GM23248 (cell line): ENCODE measurements around the gene CDX1. TPM values are rescaled to one million over a fixed set of nuclear protein-coding genes. Genes with fewer than 3 reads are reported as not detected.

Source experiments
- DNase-seq: peaks from one replicate; pipeline ENCODE4 v3.0.0-alpha.2; 2015
- H2AFZ ChIP-seq: fragments of 200-600 bp; sonication (generic); 2 replicates; pipeline ENCODE4 v1.6.1; 2016; ENCODE audit warnings: antibody characterized with exemption
- H3F3A ChIP-seq: fragments of 200-600 bp; sonication (generic); 2 replicates; pipeline ENCODE4 v1.6.1; 2016; ENCODE audit warnings: mild to moderate bottlenecking, antibody characterized with exemption, mixed run types; ENCODE audit not compliant: insufficient read depth
- H3K27ac ChIP-seq: fragments of 200-600 bp; sonication (generic); 2 replicates; pipeline ENCODE4 v1.5.1; 2016; ENCODE audit warnings: mild to moderate bottlenecking
- H3K27me3 ChIP-seq: fragments of 200-600 bp; sonication (generic); replicated peaks from 2 replicates; pipeline ENCODE4 v1.6.1; 2016; ENCODE audit warnings: mild to moderate bottlenecking; ENCODE audit not compliant: insufficient read depth
- H3K36me3 ChIP-seq: fragments of 200-600 bp; sonication (generic); 2 replicates; pipeline ENCODE4 v1.6.1; 2016; ENCODE audit warnings: low read depth, mild to moderate bottlenecking
- H3K4me1 ChIP-seq: fragments of 200-600 bp; sonication (generic); 2 replicates; pipeline ENCODE4 v1.6.1; 2016; ENCODE audit warnings: mild to moderate bottlenecking; ENCODE audit not compliant: insufficient read depth
- H3K4me2 ChIP-seq: fragments of 200-600 bp; sonication (generic); one replicate; pipeline ENCODE4 v1.6.1; 2016; ENCODE audit warnings: mild to moderate bottlenecking; ENCODE audit not compliant: unreplicated experiment
- H3K4me3 ChIP-seq: fragments of 200-600 bp; sonication (generic); 2 replicates; pipeline ENCODE4 v1.5.1; 2016; ENCODE audit warnings: mild to moderate bottlenecking
- H3K79me2 ChIP-seq: fragments of 200-600 bp; sonication (generic); 2 replicates; pipeline ENCODE4 v1.6.1; 2016; ENCODE audit warnings: mild to moderate bottlenecking; ENCODE audit not compliant: insufficient read depth
- H3K9ac ChIP-seq: fragments of 200-600 bp; sonication (generic); 2 replicates; pipeline ENCODE4 v1.6.1; 2016; ENCODE audit warnings: mild to moderate bottlenecking
- H3K9me2 ChIP-seq: fragments of 200-600 bp; sonication (generic); 2 replicates; pipeline ENCODE4 v1.6.1; 2016; ENCODE audit warnings: mixed run types, mild to moderate bottlenecking, moderate library complexity; ENCODE audit not compliant: insufficient read depth
- H3K9me3 ChIP-seq: fragments of 200-600 bp; sonication (generic); one replicate; pipeline ENCODE4 v1.6.1; 2017; ENCODE audit warnings: low read depth
- H4K20me1 ChIP-seq: fragments of 200-600 bp; sonication (generic); 2 replicates; pipeline ENCODE4 v1.6.0; 2016; ENCODE audit not compliant: insufficient read depth
- EZH2 ChIP-seq: fragments of 200-600 bp; sonication (generic); IDR thresholded peaks from 2 replicates; pipeline ENCODE4 v1.6.1; 2018; ENCODE audit warnings: antibody characterized with exemption, mild to moderate bottlenecking; ENCODE audit not compliant: insufficient read depth, poor library complexity, severe bottlenecking
- EZH2phosphoT487 ChIP-seq: fragments of 200-600 bp; sonication (generic); IDR thresholded peaks from 2 replicates; pipeline ENCODE4 v1.6.1; 2018; ENCODE audit warnings: antibody characterized with exemption, moderate library complexity, mild to moderate bottlenecking, low read depth; ENCODE audit not compliant: insufficient read depth
- WGBS, 2 experiments: methylation state at CpG; one replicate each; pipeline ENCODE4 v1.1.6; 2015 to 2017; ENCODE audit warnings: low lambda C conversion rate in 2 of 2, low coverage in 1 of 2; ENCODE audit errors: missing lambda C conversion rate in 2 of 2; 5-methylcytosine and 5-hydroxymethylcytosine counted together
- in situ Hi-C: fragments of 300-500 bp; cut with MboI; formaldehyde crosslinking; loops from 2 replicates; pipeline ENCODE4 v1.15.0; 2020
- polyA plus RNA-seq: library from polyadenylated mRNA; unstranded; fragments of >200 nt; fragmentation: Nextera tagmentation; extraction: Ambion mirVana; gene quantifications from 2 replicates; pipeline ENCODE4 v1.2.1, GENCODE V29; 2016
- total RNA-seq: library from RNA; depleted of rRNA; stranded (reverse); fragments of >200 nt; shearing (Covaris generic); gene quantifications from 2 replicates; pipeline ENCODE4 v1.2.3, GENCODE V29; 2014

CDX1 gene
- total and polyA plus RNA-seq, 2 experiments from 2014 or later = not detected

DNA sequence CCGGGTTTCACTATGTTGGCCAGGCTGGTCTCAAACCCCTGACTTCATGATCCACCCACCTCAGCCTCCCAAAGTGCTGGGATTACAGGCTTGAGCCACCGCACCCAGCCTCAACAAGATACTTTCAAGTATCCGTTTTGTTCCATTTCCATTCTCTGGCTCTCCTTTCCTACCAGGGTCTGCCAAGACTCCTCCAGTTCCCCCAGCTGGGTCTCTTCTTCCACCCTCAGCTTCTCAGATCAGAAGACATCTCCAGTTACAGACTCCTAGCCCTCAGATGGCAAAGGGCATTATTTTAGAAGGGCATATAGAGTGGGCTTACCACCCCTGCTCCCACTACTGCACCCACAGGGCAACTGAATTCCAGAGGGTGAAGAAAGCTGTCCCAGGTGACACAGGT, 9.4 kb upstream of the CDX1 start:
- DNase-seq = no peak
- H4K20me1 ChIP-seq = peaks cover 3% of the 10 kb centered on the region; the same call in 1 of the 2 replicates
- peaks cover 33% of the 10 kb centered on the region for H3K79me2 ChIP-seq
- no peak for TF ChIP-seq EZH2
- no peak for TF ChIP-seq EZH2phosphoT487
- H2AFZ ChIP-seq = no peak overlapping the region
- no peaks in the 10 kb centered on the region for H3K27me3 ChIP-seq
- H3K4me1 ChIP-seq = peaks cover 61% of the 10 kb centered on the region
- 49 to 54% methylated on average over 3 of the region's 3 CpGs for WGBS, 2 experiments
- H3K9me3 ChIP-seq = no peaks in the 10 kb centered on the region
- no peak overlapping the region for H3K4me3 ChIP-seq
- no peaks in the 10 kb centered on the region for H3K9me2 ChIP-seq
- in situ Hi-C loops = no loop called here
- H3K9ac ChIP-seq = no peak overlapping the region
- H3K27ac ChIP-seq = 0 out of 2 replicates have a peak overlapping the region, but pooled peaks have one; percentile 92
- no peak overlapping the region for H3K4me2 ChIP-seq
- H3K36me3 ChIP-seq = no peaks in the 10 kb centered on the region
- H3F3A ChIP-seq = peaks cover 73% of the 10 kb centered on the region

DNA sequence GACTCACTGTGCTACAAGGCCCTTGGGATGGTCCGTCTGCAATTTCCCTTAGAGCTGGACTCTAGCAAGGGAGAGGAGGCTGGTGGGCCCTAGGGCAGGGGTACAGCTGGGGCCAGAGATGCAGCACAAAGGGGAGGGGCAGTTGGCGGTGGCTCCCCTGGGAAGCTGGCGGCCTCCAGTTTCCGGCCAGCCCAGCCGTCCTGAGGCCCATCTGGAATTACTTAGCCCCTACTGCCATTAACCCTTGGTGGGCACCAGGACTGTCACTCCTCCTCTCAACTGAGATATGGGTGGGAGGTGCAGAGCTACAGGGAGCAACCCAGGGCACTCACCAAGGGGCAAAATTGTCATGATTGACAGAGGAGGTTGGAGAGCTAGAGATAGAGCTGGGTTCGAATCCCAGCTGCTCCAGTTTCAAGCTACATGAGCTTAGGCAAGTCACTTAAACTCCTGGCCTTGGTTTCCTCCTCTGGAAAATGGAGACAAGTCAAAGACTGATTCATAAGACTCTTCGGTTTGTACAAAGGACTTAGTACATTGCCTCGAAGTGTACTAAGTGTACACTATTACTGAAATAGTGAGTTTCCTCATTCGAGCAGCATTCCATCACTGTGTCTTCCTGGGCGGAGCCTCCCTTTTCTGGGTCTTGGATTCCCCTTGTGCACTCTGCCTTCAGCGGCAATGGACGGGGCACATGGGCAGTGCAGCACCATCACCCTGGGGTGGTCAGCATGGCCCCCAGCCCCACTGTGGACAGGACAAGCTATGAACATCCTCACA, 8.2 kb upstream of the CDX1 start:
- Histone ChIP-seq H3K36me3 (no peaks in the 10 kb centered on the region), H4K20me1 (no peaks in the 10 kb centered on the region), H3K27ac (peak overlapping the region; percentile 92), H3K4me2 (peak overlapping the region; percentile 59), H3K9ac (peak overlapping the region; percentile 72; the same call in 1 of the 2 replicates), H3K27me3 (no peaks in the 10 kb centered on the region), H3K79me2 (peaks cover 21% of the 10 kb centered on the region), H3K9me2 (no peaks in the 10 kb centered on the region), H3K4me1 (peaks cover 50% of the 10 kb centered on the region), H3K4me3 (0 out of 2 replicates have a peak overlapping the region, but pooled peaks have one; percentile 9), H3F3A (peaks cover 66% of the 10 kb centered on the region), H2AFZ (peak overlapping the region; percentile 44), H3K9me3 (no peaks in the 10 kb centered on the region)
- WGBS, 2 experiments = 5 to 6% methylated on average over 12 of the region's 12 CpGs
- in situ Hi-C loops = no loop called here
- peak; percentile 79 for DNase-seq
- no peak for TF ChIP-seq EZH2
- TF ChIP-seq EZH2phosphoT487 = no peak

DNA sequence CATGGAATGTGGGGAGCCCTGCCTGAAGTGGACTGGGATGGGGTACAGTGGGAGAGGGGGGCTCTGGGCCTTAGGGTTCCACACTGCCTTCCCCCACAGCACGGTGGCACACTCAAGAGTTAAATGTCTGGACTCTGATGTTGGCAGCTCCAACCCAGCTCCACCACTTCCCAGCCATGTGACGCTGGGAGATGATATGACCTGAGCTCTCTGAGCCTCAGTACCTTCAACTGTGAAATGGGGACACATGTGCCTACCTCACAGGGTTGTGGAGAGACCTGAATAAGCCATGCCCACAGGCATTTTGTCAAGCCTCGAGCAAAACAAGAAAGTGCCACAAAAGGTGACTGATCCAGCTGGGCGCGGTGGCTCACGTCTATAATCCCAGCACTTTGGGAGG, 7.5 kb upstream of the CDX1 start:
- Histone ChIP-seq H3K9me3 (no peaks in the 10 kb centered on the region), H3F3A (peaks cover 60% of the 10 kb centered on the region), H3K4me2 (peak overlapping the region; percentile 59), H3K36me3 (no peaks in the 10 kb centered on the region), H3K9me2 (no peaks in the 10 kb centered on the region), H3K27me3 (no peaks in the 10 kb centered on the region), H2AFZ (no peak overlapping the region), H3K27ac (peak overlapping the region; percentile 92), H4K20me1 (no peaks in the 10 kb centered on the region), H3K79me2 (peaks cover 14% of the 10 kb centered on the region), H3K9ac (peak overlapping the region; percentile 72; the same call in 1 of the 2 replicates), H3K4me3 (0 out of 2 replicates have a peak overlapping the region, but pooled peaks have one; percentile 9), H3K4me1 (peaks cover 49% of the 10 kb centered on the region)
- DNase-seq = no peak
- TF ChIP-seq EZH2phosphoT487 (no peak), EZH2 (no peak)
- in situ Hi-C loops = no loop called here
- WGBS, 2 experiments = 61 to 70% methylated on average over 6 of the region's 6 CpGs

DNA sequence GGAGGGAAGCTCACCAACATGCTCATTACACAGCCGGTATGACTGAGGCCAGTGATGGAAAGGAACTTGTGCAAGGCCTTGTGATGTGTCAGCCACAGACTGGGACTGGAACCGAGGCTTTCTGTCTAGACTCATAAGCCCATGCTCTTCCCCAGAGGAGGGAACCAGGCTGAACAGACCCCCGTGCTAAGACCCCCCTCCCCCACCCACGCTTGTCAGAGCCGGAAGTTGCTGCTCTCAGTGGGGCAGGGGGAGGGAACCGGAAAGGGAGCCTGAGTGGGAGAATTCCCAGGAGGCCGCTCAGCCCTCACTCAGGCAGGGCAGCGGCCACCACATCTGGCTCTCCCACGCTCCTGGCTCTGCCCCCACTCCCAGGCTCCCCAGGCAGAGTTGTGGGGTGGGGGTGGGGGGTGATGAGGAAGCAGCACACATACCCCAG, 6.8 kb upstream of the CDX1 start:
- H3K4me1 ChIP-seq = peaks cover 52% of the 10 kb centered on the region
- peaks cover 7% of the 10 kb centered on the region for H3K79me2 ChIP-seq
- DNase-seq = peak; percentile 89
- peak overlapping the region; percentile 59 for H3K4me2 ChIP-seq
- WGBS, 2 experiments = 0 to 1% methylated on average over 9 of the region's 9 CpGs
- peaks cover 52% of the 10 kb centered on the region for H3F3A ChIP-seq
- H2AFZ ChIP-seq = peak overlapping the region; percentile 83
- in situ Hi-C loops = no loop called here
- H3K9me2 ChIP-seq = no peaks in the 10 kb centered on the region
- H3K9me3 ChIP-seq = no peaks in the 10 kb centered on the region
- no peaks in the 10 kb centered on the region for H4K20me1 ChIP-seq
- no peak overlapping the region for H3K4me3 ChIP-seq
- peak overlapping the region; percentile 92 for H3K27ac ChIP-seq
- no peaks in the 10 kb centered on the region for H3K36me3 ChIP-seq
- H3K27me3 ChIP-seq = no peaks in the 10 kb centered on the region
- TF ChIP-seq EZH2 (no peak), EZH2phosphoT487 (no peak)
- H3K9ac ChIP-seq = peak overlapping the region; percentile 72
